WI38 (cell line): ENCODE measurements around the gene SERPINB2.

Source experiments
- H3K4me3 ChIP-seq: 2 replicates; pipeline ENCODE4 v1.5.1; 2011; ENCODE audit warnings: low read depth, mild to moderate bottlenecking, control low read depth, low read length
- CTCF ChIP-seq: IDR thresholded peaks from 2 replicates; pipeline ENCODE4 v1.5.1; 2012; ENCODE audit warnings: low read depth, mild to moderate bottlenecking, control low read depth, low read length

Gene SERPINB2

GRCh38 chr18:63859781-63860475 lies 27.6 kb upstream of the SERPINB2 start:
- no peak for TF ChIP-seq CTCF
- H3K4me3 ChIP-seq, result no peak overlapping the region

GRCh38 chr18:63860531-63860930 lies 27.0 kb upstream of the SERPINB2 start:
- no peak for TF ChIP-seq CTCF
- H3K4me3 ChIP-seq, result no peak overlapping the region

GRCh38 chr18:63867368-63868125 lies 20.0 kb upstream of the SERPINB2 start:
- no peak overlapping the region for H3K4me3 ChIP-seq
- TF ChIP-seq CTCF, result no peak

- TF ChIP-seq CTCF, result no peak
- H3K4me3 ChIP-seq, result no peak overlapping the region
These were observed 19.0 kb upstream of the SERPINB2 start for GRCh38 chr18:63868546-63868945.

- no peak for TF ChIP-seq CTCF
- peak overlapping the region; percentile 2; the same call in 1 of the 2 replicates for H3K4me3 ChIP-seq
These were observed 18.1 kb upstream of the SERPINB2 start for GRCh38 chr18:63869374-63869773.

GRCh38 chr18:63869851-63870250 lies 17.7 kb upstream of the SERPINB2 start:
- TF ChIP-seq CTCF, result no peak

GRCh38 chr18:63871836-63872235 lies 15.7 kb upstream of the SERPINB2 start:
- no peak for TF ChIP-seq CTCF
- H3K4me3 ChIP-seq, result no peak overlapping the region

More at GRCh38 chr18:63869851-63870250, 17.7 kb upstream of the SERPINB2 start:
- H3K4me3 ChIP-seq, result peak overlapping the region; percentile 2; the same call in 1 of the 2 replicates
